Endothelial cell of umbilical vein (primary cell): Measurements from ENCODE around the gene NEBL. TPM values are rescaled to one million over a fixed set of nuclear protein-coding genes. Genes with fewer than 3 reads are reported as not detected.

Experiments used
- BruUV-seq: library from RNA; stranded (reverse); fragments of 400-500 nt; replicated peaks from 2 replicates; lab custom pipeline; 2021; lab: Mats Ljungman, UMichigan
- CTCF ChIA-PET: fragments of 300-600, 350-600 bp; sonication (Branson Sonifier 250); formaldehyde crosslinking; loops from one replicate; lab custom pipeline; 2021; ENCODE audit warnings: antibody characterized with exemption, inconsistent platforms; lab: Charles Lee
- POLR2A ChIA-PET: fragments of 300-600, 350-600 bp; sonication (Branson Sonifier 250); formaldehyde crosslinking; loops from one replicate; lab custom pipeline; 2021; ENCODE audit warnings: antibody characterized with exemption, inconsistent platforms; lab: Charles Lee
- DNase-seq: peaks from one replicate; pipeline ENCODE4 v3.0.0-alpha.2; 2011; ENCODE audit warnings: low read depth, low spot score
- FAIRE-seq: peaks from 2 replicates; lab custom pipeline; 2011; peaks lifted over from hg19 to GRCh38; lab: Jason Lieb, UNC
- H2AFZ ChIP-seq: 2 replicates; pipeline ENCODE4 v1.6.0; 2012; ENCODE audit warnings: low read depth, low read length, control low read depth, inconsistent platforms
- H3K27ac ChIP-seq: 2 replicates; pipeline ENCODE4 v1.5.1; 2011; ENCODE audit warnings: low read depth, mild to moderate bottlenecking, control low read depth, low read length, moderate library complexity; ENCODE audit not compliant: insufficient read depth
- H3K27me3 ChIP-seq, 2 experiments: 2 replicates each; pipeline versions ENCODE4 v1.6.0 to v1.6.1; 2011; ENCODE audit warnings: low read length in 2 of 2, mixed read lengths in 1 of 2; ENCODE audit not compliant: control insufficient read depth in 2 of 2, insufficient read depth in 2 of 2
- H3K36me3 ChIP-seq, 2 experiments: 2 replicates in 1 of 2; 3 replicates in 1 of 2; pipeline ENCODE4 v1.5.1; 2011; ENCODE audit warnings: low read length in 2 of 2, mild to moderate bottlenecking in 1 of 2, moderate library complexity in 1 of 2; ENCODE audit not compliant: control insufficient read depth in 2 of 2, insufficient read depth in 2 of 2; ENCODE audit errors: extremely low read depth in 1 of 2
- H3K4me1 ChIP-seq: 3 replicates; pipeline ENCODE4 v1.5.1; 2011; ENCODE audit warnings: mild to moderate bottlenecking, low read length; ENCODE audit not compliant: control insufficient read depth, insufficient read depth; ENCODE audit errors: extremely low read depth
- H3K4me2 ChIP-seq: 2 replicates; pipeline ENCODE4 v1.6.1; 2011; ENCODE audit warnings: low read length, control low read depth, mixed read lengths; ENCODE audit not compliant: insufficient read depth
- H3K4me3 ChIP-seq, 3 experiments: fragments of 200-600 bp in 1 of 3; sonication (generic), shearing (Covaris generic) in 1 of 3; replicated peaks in 1 of 3; 2 replicates each; pipeline ENCODE4 v1.5.1; 2011 to 2016; ENCODE audit warnings: control low read depth in 3 of 3, low read length in 3 of 3, mild to moderate bottlenecking in 2 of 3, inconsistent platforms in 1 of 3, low read depth in 1 of 3, moderate library complexity in 1 of 3; ENCODE audit not compliant: insufficient read depth in 1 of 3
- H3K79me2 ChIP-seq: 2 replicates; pipeline ENCODE4 v1.6.0; 2012; ENCODE audit warnings: low read length, inconsistent platforms; ENCODE audit not compliant: control insufficient read depth, insufficient read depth
- H3K9ac ChIP-seq: replicated peaks from 2 replicates; pipeline ENCODE3; 2011; ENCODE audit warnings: low read length, control low read depth; ENCODE audit not compliant: insufficient read depth; ENCODE audit errors: extremely low read depth
- H3K9me1 ChIP-seq: replicated peaks from 3 replicates; pipeline ENCODE4 v1.6.0; 2011; ENCODE audit warnings: mild to moderate bottlenecking, low read length; ENCODE audit not compliant: control insufficient read depth, insufficient read depth; ENCODE audit errors: extremely low read depth
- H3K9me3 ChIP-seq: replicated peaks from 2 replicates; pipeline ENCODE4 v1.5.1; 2012; ENCODE audit warnings: low read length, inconsistent platforms; ENCODE audit not compliant: control insufficient read depth, insufficient read depth
- H4K20me1 ChIP-seq: replicated peaks from 2 replicates; pipeline ENCODE3; 2011; ENCODE audit warnings: mild to moderate bottlenecking, low read length; ENCODE audit not compliant: control insufficient read depth, insufficient read depth; ENCODE audit errors: extremely low read depth
- EZH2 ChIP-seq: IDR thresholded peaks from 2 replicates; pipeline ENCODE4 v1.6.1; 2012; ENCODE audit warnings: borderline replicate concordance, low read depth, mild to moderate bottlenecking, moderate library complexity, low read length, inconsistent platforms; ENCODE audit not compliant: severe bottlenecking
- FOS ChIP-seq: IDR thresholded peaks from 2 replicates; pipeline ENCODE4 v1.6.1; 2011; ENCODE audit warnings: mild to moderate bottlenecking, low read length, moderate library complexity, borderline replicate concordance; ENCODE audit not compliant: insufficient read depth
- GATA2 ChIP-seq: IDR thresholded peaks from 2 replicates; pipeline ENCODE4 v1.7.0; 2011; ENCODE audit warnings: low read depth, mild to moderate bottlenecking, moderate library complexity, mixed read lengths, low read length; ENCODE audit not compliant: insufficient read length, insufficient read depth
- JUN ChIP-seq: IDR thresholded peaks from 2 replicates; pipeline ENCODE4 v1.6.1; 2011; ENCODE audit warnings: borderline replicate concordance, low read depth; ENCODE audit not compliant: insufficient read length, insufficient read depth
- MYC ChIP-seq: IDR thresholded peaks from one replicate; pipeline ENCODE4 v1.6.1; 2011; ENCODE audit warnings: mild to moderate bottlenecking, low read depth, low read length
- POLR2A ChIP-seq: IDR thresholded peaks from 2 replicates; pipeline ENCODE4 v1.6.1; 2012; ENCODE audit warnings: low read depth, mild to moderate bottlenecking, control low read depth, low read length
- POLR2AphosphoS5 ChIP-seq: IDR thresholded peaks from 2 replicates; pipeline ENCODE4 v1.6.1; 2012; ENCODE audit warnings: low read depth, mild to moderate bottlenecking, control low read depth, low read length, moderate library complexity; ENCODE audit not compliant: insufficient read depth
- dilution Hi-C: fragments of 300-500 bp; cut with MboI; formaldehyde crosslinking; loops from one replicate; pipeline ENCODE4 v1.15.0; 2019; ENCODE audit warnings: low sequenced_read_pairs; ENCODE audit not compliant: extremely low pct_ligation_motif_present
- intact Hi-C: fragments of 100-400 bp; cut with micrococcal nuclease; formaldehyde crosslinking; loops from one replicate; pipeline ENCODE4 v1.10.0; 2022
- polyA plus RNA-seq, 4 experiments: library from polyadenylated mRNA; depleted of rRNA in 3 of 4; stranded (reverse) in 3 of 4; unstranded in 1 of 4; fragments of >200 nt; gene quantifications; 2 replicates each; pipeline versions ENCODE4 v1.2.1 to v1.2.3, GENCODE V29; 2011 to 2012; ENCODE audit warnings: missing spikeins in 1 of 4
- total RNA-seq: library from RNA; stranded (reverse); gene quantifications from 2 replicates; pipeline ENCODE4 v1.2.3, GENCODE V29; 2021
- TF ChIP-seq, protein P1 (sequence below): IDR thresholded peaks from 2 replicates; pipeline ENCODE4 v1.6.1; 2011; ENCODE audit not compliant: insufficient read depth, insufficient read length
- TF ChIP-seq, protein P2 (sequence below), 2 donors: IDR thresholded peaks; 1 replicate in 1 of 2; 2 replicates in 1 of 2; pipeline ENCODE4 v1.5.1; 2011; ENCODE audit warnings: low read length in 2 of 2, mild to moderate bottlenecking in 2 of 2, moderate library complexity in 2 of 2, control low read depth in 1 of 2, inconsistent platforms in 1 of 2, low read depth in 1 of 2; ENCODE audit not compliant: insufficient read depth in 1 of 2; ENCODE audit errors: extremely low read depth in 1 of 2

NEBL gene
- total and polyA plus RNA-seq, 2 donors (not counting 3 experiments of a cell fraction or from before 2014, with no cell fraction given), result 0.17 to 0.66 TPM

DNA sequence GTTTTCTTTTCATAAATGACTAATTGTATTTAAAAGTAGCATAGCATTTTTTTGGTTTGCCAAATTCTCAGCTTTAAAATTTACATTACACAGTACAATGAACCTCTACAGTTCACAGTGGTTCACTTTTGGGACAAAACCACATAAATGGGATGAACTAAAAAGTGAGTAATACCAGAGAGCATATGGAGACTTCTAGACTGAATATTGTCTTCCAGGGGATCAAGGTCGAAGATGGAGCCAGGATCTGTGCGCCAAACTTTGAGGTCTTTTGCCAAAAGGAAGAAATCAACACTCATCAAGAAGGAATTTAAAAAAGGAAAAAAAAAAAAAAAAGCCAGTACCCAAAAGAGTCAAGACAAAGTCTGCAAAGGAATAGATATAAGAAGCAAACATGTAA, 87.5 kb downstream of the NEBL start:
- H3K79me2 ChIP-seq, result no peaks in the 10 kb centered on the region
- FAIRE-seq, result no peak
- CTCF ChIA-PET, result no interaction called here

More for the DNA sequence above, 87.5 kb downstream of the NEBL start:
- Histone ChIP-seq H3K4me2 (no peak overlapping the region), H3K9me3 (no peaks in the 10 kb centered on the region), H3K9ac (no peak overlapping the region), H4K20me1 (no peaks in the 10 kb centered on the region), H2AFZ (no peak overlapping the region), H3K9me1 (no peaks in the 10 kb centered on the region), H3K4me3 (no peak overlapping the region), H3K27ac (no peak overlapping the region), H3K4me1 (no peaks in the 10 kb centered on the region), H3K36me3 (no peaks in the 10 kb centered on the region), H3K27me3 (no peaks in the 10 kb centered on the region)
- dilution Hi-C loops (no loop called here), intact Hi-C loops (no loop called here)
- no peak for DNase-seq
- POLR2A ChIA-PET, result no interaction called here
- TF ChIP-seq, protein P1, sequence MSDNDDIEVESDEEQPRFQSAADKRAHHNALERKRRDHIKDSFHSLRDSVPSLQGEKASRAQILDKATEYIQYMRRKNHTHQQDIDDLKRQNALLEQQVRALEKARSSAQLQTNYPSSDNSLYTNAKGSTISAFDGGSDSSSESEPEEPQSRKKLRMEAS, result no peak
- TF ChIP-seq POLR2A (no peak), MYC (no peak), FOS (no peak), GATA2 (no peak), JUN (no peak), POLR2AphosphoS5 (no peak), EZH2 (no peak)
- TF ChIP-seq, protein P2, sequence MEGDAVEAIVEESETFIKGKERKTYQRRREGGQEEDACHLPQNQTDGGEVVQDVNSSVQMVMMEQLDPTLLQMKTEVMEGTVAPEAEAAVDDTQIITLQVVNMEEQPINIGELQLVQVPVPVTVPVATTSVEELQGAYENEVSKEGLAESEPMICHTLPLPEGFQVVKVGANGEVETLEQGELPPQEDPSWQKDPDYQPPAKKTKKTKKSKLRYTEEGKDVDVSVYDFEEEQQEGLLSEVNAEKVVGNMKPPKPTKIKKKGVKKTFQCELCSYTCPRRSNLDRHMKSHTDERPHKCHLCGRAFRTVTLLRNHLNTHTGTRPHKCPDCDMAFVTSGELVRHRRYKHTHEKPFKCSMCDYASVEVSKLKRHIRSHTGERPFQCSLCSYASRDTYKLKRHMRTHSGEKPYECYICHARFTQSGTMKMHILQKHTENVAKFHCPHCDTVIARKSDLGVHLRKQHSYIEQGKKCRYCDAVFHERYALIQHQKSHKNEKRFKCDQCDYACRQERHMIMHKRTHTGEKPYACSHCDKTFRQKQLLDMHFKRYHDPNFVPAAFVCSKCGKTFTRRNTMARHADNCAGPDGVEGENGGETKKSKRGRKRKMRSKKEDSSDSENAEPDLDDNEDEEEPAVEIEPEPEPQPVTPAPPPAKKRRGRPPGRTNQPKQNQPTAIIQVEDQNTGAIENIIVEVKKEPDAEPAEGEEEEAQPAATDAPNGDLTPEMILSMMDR (IDR thresholded peaks at IDR 0.05; ENCODE audit: extremely low read depth in 1 of 2, insufficient read depth in 1 of 2, low read depth in 1 of 2, low read length in 2 of 2), result no peak
- BruUV-seq, result no TSS peak
